ENCODE data around the gene DSG1.

DSG1 gene

DNA sequence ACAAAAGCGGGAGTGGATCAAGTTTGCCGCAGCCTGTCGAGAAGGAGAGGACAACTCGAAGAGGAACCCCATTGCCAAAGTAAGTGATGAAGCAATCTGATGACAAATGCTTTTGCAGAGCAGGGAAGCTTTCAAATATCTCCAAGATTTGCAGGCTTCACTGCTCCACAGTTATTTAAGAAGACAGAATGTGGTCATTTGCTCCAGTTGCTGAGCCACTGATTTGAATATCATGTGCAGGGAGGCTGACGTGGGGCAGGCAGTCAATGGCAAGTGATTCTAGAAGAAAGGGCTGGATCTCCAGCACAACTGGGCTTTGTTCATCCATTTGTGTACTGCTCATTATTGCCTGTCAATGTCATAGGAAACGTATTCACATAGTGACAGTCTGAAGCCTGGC lies 68.8 kb downstream of the DSG1 start:
- TF ChIP-seq ZNF8 (CRISPR knock-in tag; IDR thresholded peaks at IDR 0.05) (no peak), BACH2 (CRISPR knock-in tag; IDR thresholded peaks at IDR 0.05; ENCODE audit: borderline replicate concordance) (no peak), ISL1 (CRISPR knock-in tag; IDR thresholded peaks at IDR 0.05) (no peak), ESRRG (CRISPR knock-in tag; IDR thresholded peaks at IDR 0.05) (no peak), ZNF70 (CRISPR knock-in tag; IDR thresholded peaks at IDR 0.05) (no peak), ZFP3 (CRISPR knock-in tag; IDR thresholded peaks at IDR 0.05) (no peak), PPARA (CRISPR knock-in tag; IDR thresholded peaks at IDR 0.05; ENCODE audit: borderline replicate concordance) (no peak), RARB (CRISPR knock-in tag; IDR thresholded peaks at IDR 0.05) (no peak), OSR1 (CRISPR knock-in tag; IDR thresholded peaks at IDR 0.05) (no peak), TCF4 (CRISPR knock-in tag; IDR thresholded peaks at IDR 0.05; ENCODE audit: borderline replicate concordance) (no peak), SNAI2 (CRISPR knock-in tag; IDR thresholded peaks at IDR 0.05) (no peak), PATZ1 (CRISPR knock-in tag; IDR thresholded peaks at IDR 0.05; ENCODE audit: borderline replicate concordance) (no peak), TOX (CRISPR knock-in tag; IDR thresholded peaks at IDR 0.05; ENCODE audit: borderline replicate concordance) (no peak), ZC3H10 (CRISPR knock-in tag; IDR thresholded peaks at IDR 0.05) (no peak), ZNF565 (CRISPR knock-in tag; conservative IDR thresholded peaks at IDR 0.05; ENCODE audit: low read depth) (no peak)
- TF ChIP-seq, protein P1, sequence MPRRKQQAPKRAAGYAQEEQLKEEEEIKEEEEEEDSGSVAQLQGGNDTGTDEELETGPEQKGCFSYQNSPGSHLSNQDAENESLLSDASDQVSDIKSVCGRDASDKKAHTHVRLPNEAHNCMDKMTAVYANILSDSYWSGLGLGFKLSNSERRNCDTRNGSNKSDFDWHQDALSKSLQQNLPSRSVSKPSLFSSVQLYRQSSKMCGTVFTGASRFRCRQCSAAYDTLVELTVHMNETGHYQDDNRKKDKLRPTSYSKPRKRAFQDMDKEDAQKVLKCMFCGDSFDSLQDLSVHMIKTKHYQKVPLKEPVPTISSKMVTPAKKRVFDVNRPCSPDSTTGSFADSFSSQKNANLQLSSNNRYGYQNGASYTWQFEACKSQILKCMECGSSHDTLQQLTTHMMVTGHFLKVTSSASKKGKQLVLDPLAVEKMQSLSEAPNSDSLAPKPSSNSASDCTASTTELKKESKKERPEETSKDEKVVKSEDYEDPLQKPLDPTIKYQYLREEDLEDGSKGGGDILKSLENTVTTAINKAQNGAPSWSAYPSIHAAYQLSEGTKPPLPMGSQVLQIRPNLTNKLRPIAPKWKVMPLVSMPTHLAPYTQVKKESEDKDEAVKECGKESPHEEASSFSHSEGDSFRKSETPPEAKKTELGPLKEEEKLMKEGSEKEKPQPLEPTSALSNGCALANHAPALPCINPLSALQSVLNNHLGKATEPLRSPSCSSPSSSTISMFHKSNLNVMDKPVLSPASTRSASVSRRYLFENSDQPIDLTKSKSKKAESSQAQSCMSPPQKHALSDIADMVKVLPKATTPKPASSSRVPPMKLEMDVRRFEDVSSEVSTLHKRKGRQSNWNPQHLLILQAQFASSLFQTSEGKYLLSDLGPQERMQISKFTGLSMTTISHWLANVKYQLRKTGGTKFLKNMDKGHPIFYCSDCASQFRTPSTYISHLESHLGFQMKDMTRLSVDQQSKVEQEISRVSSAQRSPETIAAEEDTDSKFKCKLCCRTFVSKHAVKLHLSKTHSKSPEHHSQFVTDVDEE (CRISPR knock-in tag; IDR thresholded peaks at IDR 0.05): no peak
- no peak for ATAC-seq

- TF ChIP-seq ESRRG (CRISPR knock-in tag; IDR thresholded peaks at IDR 0.05) (no peak), CSDC2 (CRISPR knock-in tag; IDR thresholded peaks at IDR 0.05) (no peak), ZNF565 (CRISPR knock-in tag; conservative IDR thresholded peaks at IDR 0.05; ENCODE audit: low read depth) (no peak), SNAI2 (CRISPR knock-in tag; IDR thresholded peaks at IDR 0.05) (no peak), CSRNP3 (CRISPR knock-in tag; IDR thresholded peaks at IDR 0.05) (no peak), ZC3H10 (CRISPR knock-in tag; IDR thresholded peaks at IDR 0.05) (no peak), RARB (CRISPR knock-in tag; IDR thresholded peaks at IDR 0.05) (no peak)
- TF ChIP-seq, protein P1 (CRISPR knock-in tag; IDR thresholded peaks at IDR 0.05): no peak
- ATAC-seq: no peak
These were observed 75.3 kb downstream of the DSG1 start for GRCh38 chr18:31393286-31393685.

DNA sequence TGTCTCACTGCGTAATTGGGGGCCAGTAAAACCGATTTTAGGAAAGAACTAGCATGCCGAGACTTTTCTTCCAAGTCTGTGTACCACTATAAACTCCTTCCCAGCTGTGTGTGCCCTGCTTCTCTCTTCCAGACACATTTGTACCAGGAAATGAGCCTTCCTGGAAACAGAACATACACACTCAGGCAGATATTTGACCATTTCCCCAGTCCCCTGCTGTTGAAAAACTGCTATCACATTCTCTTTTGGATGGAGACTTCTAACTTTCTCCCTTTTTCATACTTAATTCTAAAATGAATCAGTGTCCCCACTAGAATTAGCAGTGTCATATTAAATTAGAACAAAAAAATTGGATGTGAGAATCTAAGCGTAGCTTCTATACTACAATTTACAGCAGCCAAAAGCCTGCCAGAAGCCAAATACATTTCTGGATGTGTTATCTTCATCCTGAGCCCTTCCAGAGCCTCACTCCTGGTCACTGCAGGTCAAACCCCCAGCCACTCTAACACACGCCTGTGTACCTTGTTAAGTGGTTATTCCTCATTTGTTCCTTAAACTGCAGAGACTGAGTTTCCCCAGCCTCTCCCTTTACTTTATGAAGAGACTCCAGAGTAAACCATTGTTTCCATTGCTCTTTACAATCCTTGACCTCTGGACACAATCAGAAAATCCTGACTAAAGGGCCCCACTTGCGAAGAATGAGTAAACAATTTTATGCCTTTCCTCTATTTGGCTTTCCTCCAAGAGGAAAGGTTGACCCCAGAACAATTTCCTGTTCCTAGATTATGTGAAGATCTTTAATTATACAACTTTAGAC lies 79.0 kb downstream of the DSG1 start:
- TF ChIP-seq GLIS3 (CRISPR knock-in tag; IDR thresholded peaks at IDR 0.05) (no peak), CSDC2 (CRISPR knock-in tag; IDR thresholded peaks at IDR 0.05) (no peak), OSR1 (CRISPR knock-in tag; IDR thresholded peaks at IDR 0.05) (no peak), PATZ1 (CRISPR knock-in tag; IDR thresholded peaks at IDR 0.05; ENCODE audit: borderline replicate concordance) (no peak), ZNF8 (CRISPR knock-in tag; IDR thresholded peaks at IDR 0.05) (no peak), ARNTL (CRISPR knock-in tag; IDR thresholded peaks at IDR 0.05; ENCODE audit: borderline replicate concordance, low read depth) (no peak), CSRNP3 (CRISPR knock-in tag; IDR thresholded peaks at IDR 0.05) (no peak)
- ATAC-seq: no peak

All from SK-N-SH treated with all-trans-retinoic acid at 6 μM for 48 hours (cell line).